Vagina (tissue), 2 donors: ENCODE results near the gene CBLN3. TPM values are rescaled to one million over a fixed set of nuclear protein-coding genes. Genes with fewer than 3 reads are reported as not detected.

Experiments
- DNase-seq, 2 donors: peaks; one replicate each; pipeline ENCODE4 v3.0.0-alpha.2; 2017; ENCODE audit errors: extremely low spot score in 2 of 2
- H3K27ac ChIP-seq: fragments of 200-600 bp; sonication (generic); one replicate; pipeline ENCODE4 v1.5.1; 2019
- H3K27me3 ChIP-seq: fragments of 200-600 bp; sonication (generic); one replicate; pipeline ENCODE4 v1.5.1; 2019
- H3K36me3 ChIP-seq, 2 donors: fragments of 200-600 bp; sonication (generic); one replicate each; pipeline ENCODE4 v1.5.1; 2017 to 2019
- H3K4me1 ChIP-seq: fragments of 200-600 bp; sonication (generic); one replicate; pipeline ENCODE4 v1.5.1; 2019
- H3K4me3 ChIP-seq, 2 donors: fragments of 200-600 bp; sonication (generic); 1 replicate in 1 of 2; 2 replicates in 1 of 2; pipeline ENCODE4 v1.5.1; 2016 to 2019
- H3K9me3 ChIP-seq: fragments of 200-600 bp; sonication (generic); one replicate; pipeline ENCODE4 v1.5.1; 2019
- CTCF ChIP-seq, 3 experiments: fragments of 450-650 bp in 2 of 3; fragments of 200-600 bp in 1 of 3; sonication (generic) in 1 of 3; IDR thresholded peaks; one replicate each; pipeline ENCODE4 v1.5.1; 2017 to 2019; ENCODE audit warnings: antibody characterized with exemption in 3 of 3, mild to moderate bottlenecking in 2 of 3, moderate library complexity in 2 of 3
- POLR2A ChIP-seq, 2 donors: fragments of 450-650 bp; IDR thresholded peaks; one replicate each; pipeline ENCODE4 v1.6.1; 2017; ENCODE audit warnings: antibody characterized with exemption in 2 of 2, mild to moderate bottlenecking in 2 of 2, moderate library complexity in 2 of 2
- POLR2AphosphoS5 ChIP-seq, 2 donors: sonication (generic); formaldehyde crosslinking; IDR thresholded peaks; one replicate each; pipeline ENCODE4 v1.9.0; 2017; ENCODE audit warnings: antibody characterized with exemption in 2 of 2, mild to moderate bottlenecking in 2 of 2, low read depth in 1 of 2; ENCODE audit not compliant: insufficient read depth in 1 of 2
- intact Hi-C: fragments of 100-400 bp; cut with DNase I; formaldehyde crosslinking; loops from one replicate; pipeline ENCODE4 v1.15.1; 2023
- total RNA-seq: library from RNA; depleted of rRNA; stranded (reverse); fragments of >200 nt; gene quantifications from one replicate; pipeline ENCODE4 v1.2.3, GENCODE V29; 2016

The CBLN3 gene
- total RNA-seq, 1 donor from 2014 or later = 1.7 TPM

GRCh38 chr14:24415421-24416253, 13.8 kb downstream of the CBLN3 start:
- TF ChIP-seq CTCF (IDR thresholded peaks at IDR 0.05) = no peak
- Histone ChIP-seq H3K4me1 (peaks cover 16% of the 10 kb centered on the region), H3K9me3 (no peaks in the 10 kb centered on the region), H3K27ac (no peak overlapping the region), H3K4me3 (no peak overlapping the region), H3K27me3 (no peaks in the 10 kb centered on the region), H3K36me3 (peaks cover 0 to 17% of the 10 kb centered on the region in 2 donors)
- intact Hi-C loops = no loop called here
- DNase-seq = no peak

- Histone ChIP-seq H3K9me3 (no peaks in the 10 kb centered on the region), H3K36me3 (peaks cover 0 to 20% of the 10 kb centered on the region in 2 donors), H3K27ac (no peak overlapping the region), H3K4me1 (peaks cover 16% of the 10 kb centered on the region), H3K27me3 (no peaks in the 10 kb centered on the region), H3K4me3 (no peak overlapping the region)
- DNase-seq = no peak
- no peak for TF ChIP-seq CTCF (IDR thresholded peaks at IDR 0.05)
- TF ChIP-seq POLR2A (IDR thresholded peaks at IDR 0.05) = no peak
- no peak for TF ChIP-seq POLR2AphosphoS5 (IDR thresholded peaks at IDR 0.05; ENCODE audit: insufficient read depth in 1 of 2, low read depth in 1 of 2)
- intact Hi-C loops = no loop called here
Observed at GRCh38 chr14:24414732-24415420, 14.6 kb downstream of the CBLN3 start.

- H3K27ac ChIP-seq = no peak overlapping the region
- DNase-seq = no peak
- intact Hi-C loops = no loop called here
- H3K4me3 ChIP-seq = no peak overlapping the region
- TF ChIP-seq CTCF (IDR thresholded peaks at IDR 0.05) (no peak), POLR2A (IDR thresholded peaks at IDR 0.05) (no peak), POLR2AphosphoS5 (IDR thresholded peaks at IDR 0.05; ENCODE audit: insufficient read depth in 1 of 2, low read depth in 1 of 2) (no peak)
- peaks cover 0 to 28% of the 10 kb centered on the region in 2 donors for H3K36me3 ChIP-seq
- H3K27me3 ChIP-seq = no peaks in the 10 kb centered on the region
- H3K4me1 ChIP-seq = peaks cover 15% of the 10 kb centered on the region
- no peaks in the 10 kb centered on the region for H3K9me3 ChIP-seq
Observed at GRCh38 chr14:24414077-24414476, 15.4 kb downstream of the CBLN3 start.

GRCh38 chr14:24411443-24412389, 17.8 kb downstream of the CBLN3 start:
- H3K36me3 ChIP-seq = peaks cover 0 to 44% of the 10 kb centered on the region in 2 donors
- H3K4me1 ChIP-seq = peaks cover 10% of the 10 kb centered on the region
- H3K4me3 ChIP-seq = no peak overlapping the region
- H3K9me3 ChIP-seq = no peaks in the 10 kb centered on the region
- intact Hi-C loops = no loop called here
- H3K27me3 ChIP-seq = no peaks in the 10 kb centered on the region
- TF ChIP-seq POLR2AphosphoS5 (IDR thresholded peaks at IDR 0.05; ENCODE audit: insufficient read depth in 1 of 2, low read depth in 1 of 2) (no peak), POLR2A (IDR thresholded peaks at IDR 0.05) (no peak), CTCF (IDR thresholded peaks at IDR 0.05) (peak in 2 of 3 experiments; percentile 13 to 64)
- no peak for DNase-seq
- H3K27ac ChIP-seq = no peak overlapping the region
